Urinary bladder (tissue), 4 donors: ENCODE measurements around the gene PPP1R12A. TPM values are rescaled to one million over a fixed set of nuclear protein-coding genes. Genes with fewer than 3 reads are reported as not detected.
"Not testable (repeated sequence)": the region's sequence is repeated elsewhere in the genome, so short reads cannot be mapped to it uniquely, and the experiment has no call there.

Experiments
- DNase-seq: peaks from one replicate; pipeline ENCODE4 v3.0.0-alpha.2; 2015; ENCODE audit errors: extremely low spot score
- H3K27ac ChIP-seq: one replicate; pipeline ENCODE4 v1.5.1; 2013; ENCODE audit warnings: low read depth, mild to moderate bottlenecking, moderate library complexity
- H3K36me3 ChIP-seq: one replicate; pipeline ENCODE4 v1.6.1; 2013; ENCODE audit warnings: mild to moderate bottlenecking, moderate library complexity; ENCODE audit not compliant: insufficient read depth
- H3K4me1 ChIP-seq: one replicate; pipeline ENCODE4 v1.6.1; 2013; ENCODE audit warnings: mild to moderate bottlenecking, moderate library complexity; ENCODE audit not compliant: insufficient read depth
- H3K4me3 ChIP-seq: one replicate; pipeline ENCODE4 v1.5.1; 2013; ENCODE audit warnings: low read depth, low read length
- WGBS: extraction: QIAGEN DNeasy Blood & Tissue Kit; methylation state at CpG from one replicate; pipeline ENCODE4 v1.1.7; 2013; 5-methylcytosine and 5-hydroxymethylcytosine counted together
- polyA plus RNA-seq: library from polyadenylated mRNA; stranded (reverse); fragments of 200-250 nt; gene quantifications from one replicate; pipeline ENCODE4 v1.2.3, GENCODE V29; 2013
- total RNA-seq: library from RNA; depleted of rRNA; stranded (reverse); fragments of >200 nt; gene quantifications from one replicate; pipeline ENCODE4 v1.2.3, GENCODE V29; 2014
- donor health status: healthy with polysubstance abuse.
- donor health status: healthy.

The PPP1R12A gene
- total and polyA plus RNA-seq, 2 donors = 177 to 668 TPM

DNA sequence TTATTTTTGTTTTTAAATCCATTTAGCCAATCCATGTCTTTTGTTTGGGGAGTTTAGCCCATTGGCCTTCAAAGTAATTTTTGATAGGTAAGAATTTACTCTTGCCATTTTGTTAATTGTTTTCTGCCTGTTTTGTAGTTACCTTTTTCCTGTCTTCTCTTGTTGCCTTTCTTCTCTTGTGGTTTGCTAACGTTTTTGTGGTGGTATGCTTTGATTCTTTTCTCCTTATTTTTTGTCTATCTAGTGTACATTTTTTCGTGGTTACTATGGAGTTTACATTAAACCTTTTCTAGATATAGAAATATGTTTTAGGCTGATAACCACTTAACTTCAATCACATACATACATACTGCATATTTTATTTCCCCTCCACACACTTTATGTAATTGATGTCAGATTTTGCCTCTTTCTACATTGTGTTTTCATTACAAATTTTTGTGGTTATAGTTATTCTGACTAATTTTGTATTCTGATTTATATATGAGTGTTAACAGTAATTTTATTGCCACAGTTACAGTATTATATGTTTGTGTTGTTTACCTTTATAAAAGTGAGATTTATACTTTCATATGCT is 19.2 kb upstream of the PPP1R12A start:
- Histone ChIP-seq H3K36me3 (no peaks in the 10 kb centered on the region), H3K27ac (no peak overlapping the region), H3K4me1 (no peaks in the 10 kb centered on the region), H3K4me3 (no peak overlapping the region)
- DNase-seq = no peak
- 80% methylated on average over 2 of the region's 2 CpGs for WGBS

DNA sequence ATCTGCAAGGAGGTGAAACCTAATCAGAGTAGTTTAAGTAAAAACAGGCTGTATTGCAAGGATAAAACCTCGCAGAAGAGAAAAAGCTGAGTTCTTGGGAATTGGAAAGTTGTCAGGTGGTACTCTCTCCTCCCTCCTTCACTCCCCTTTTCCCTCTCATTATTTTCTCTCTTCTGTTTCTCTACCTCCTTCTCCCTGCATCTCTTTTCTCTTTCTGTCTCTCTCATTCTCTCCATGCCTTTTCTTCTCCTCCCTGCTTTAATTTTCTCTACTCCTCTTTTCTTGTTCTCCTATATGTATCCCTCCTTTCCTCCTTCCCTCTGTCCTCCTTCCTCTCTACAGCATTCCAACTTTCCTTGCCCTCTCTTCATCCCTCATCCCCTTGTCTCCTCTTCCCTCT is 14.2 kb upstream of the PPP1R12A start:
- H3K36me3 ChIP-seq = no peaks in the 10 kb centered on the region
- no peaks in the 10 kb centered on the region for H3K4me1 ChIP-seq
- no peak overlapping the region for H3K4me3 ChIP-seq
- 77% methylated on average over 1 of the region's 1 CpG for WGBS
- no peak overlapping the region for H3K27ac ChIP-seq
- no peak for DNase-seq

DNA sequence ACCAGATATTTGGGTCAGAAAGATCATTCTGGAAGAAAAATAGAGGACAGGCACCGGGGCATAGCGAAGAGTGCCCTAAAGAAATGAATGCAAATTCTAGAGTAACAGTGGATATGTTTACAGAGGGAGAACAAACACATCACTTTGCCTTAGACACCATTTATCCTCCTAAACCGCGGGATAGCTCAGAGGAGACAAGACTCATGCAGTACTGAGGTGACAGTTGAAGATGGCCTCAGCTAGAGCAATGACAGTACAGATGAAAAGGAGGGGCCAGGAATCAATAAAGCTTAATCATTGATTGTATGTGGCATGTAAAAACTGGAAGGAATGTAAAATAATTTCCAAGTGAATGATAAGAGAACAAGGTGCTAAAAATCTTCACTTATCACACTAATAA is 10.5 kb upstream of the PPP1R12A start:
- H3K4me1 ChIP-seq = no peaks in the 10 kb centered on the region
- DNase-seq = no peak
- no peak overlapping the region for H3K4me3 ChIP-seq
- no peak overlapping the region for H3K27ac ChIP-seq
- no peaks in the 10 kb centered on the region for H3K36me3 ChIP-seq
- WGBS = 55% methylated on average over 4 of the region's 4 CpGs

DNA sequence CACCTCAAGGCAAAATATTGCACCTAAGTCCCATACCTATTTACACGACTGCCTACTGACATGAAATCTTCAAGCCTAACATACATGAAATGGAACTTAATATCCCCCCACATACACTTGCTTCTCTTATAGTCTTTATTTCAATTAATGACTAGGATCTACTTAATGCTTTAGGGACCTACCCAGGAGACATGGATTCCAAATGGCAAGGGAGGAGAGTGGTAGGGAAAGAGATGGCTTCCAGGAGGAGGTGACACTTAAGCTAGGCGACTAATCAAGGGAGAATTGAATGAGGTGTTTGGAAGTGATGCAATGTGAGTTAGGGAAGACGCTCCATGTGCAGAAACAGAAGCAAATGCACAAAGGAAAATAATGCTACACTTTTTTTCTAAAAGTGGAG is 9.7 kb upstream of the PPP1R12A start:
- H3K4me3 ChIP-seq = no peak overlapping the region
- WGBS = 84% methylated on average over 3 of the region's 3 CpGs
- H3K27ac ChIP-seq = no peak overlapping the region
- H3K4me1 ChIP-seq = no peaks in the 10 kb centered on the region
- DNase-seq = no peak
- H3K36me3 ChIP-seq = no peaks in the 10 kb centered on the region

DNA sequence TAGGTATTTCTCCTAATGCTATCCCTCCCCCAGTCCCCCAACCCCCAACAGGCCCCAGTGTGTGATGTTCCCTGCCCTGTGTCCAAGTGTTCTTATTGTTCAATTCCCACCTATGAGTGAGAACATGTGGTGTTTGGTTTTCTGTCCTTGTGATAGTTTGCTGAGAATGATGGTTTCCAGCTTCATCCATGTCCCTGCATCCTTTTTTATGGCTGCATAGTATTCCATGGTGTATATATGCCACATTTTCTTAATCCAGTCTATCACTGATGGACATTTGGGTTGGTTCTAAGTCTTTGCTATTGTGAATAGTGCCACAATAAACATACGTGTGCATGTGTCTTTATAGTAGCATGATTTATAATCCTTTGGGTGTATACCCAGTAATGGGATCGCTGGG is 7.9 kb upstream of the PPP1R12A start:
- not testable (repeated sequence) for H3K36me3 ChIP-seq, H3K27ac ChIP-seq, H3K4me1 ChIP-seq, DNase-seq, H3K4me3 ChIP-seq
- 93% methylated on average over 2 of the region's 2 CpGs for WGBS

DNA sequence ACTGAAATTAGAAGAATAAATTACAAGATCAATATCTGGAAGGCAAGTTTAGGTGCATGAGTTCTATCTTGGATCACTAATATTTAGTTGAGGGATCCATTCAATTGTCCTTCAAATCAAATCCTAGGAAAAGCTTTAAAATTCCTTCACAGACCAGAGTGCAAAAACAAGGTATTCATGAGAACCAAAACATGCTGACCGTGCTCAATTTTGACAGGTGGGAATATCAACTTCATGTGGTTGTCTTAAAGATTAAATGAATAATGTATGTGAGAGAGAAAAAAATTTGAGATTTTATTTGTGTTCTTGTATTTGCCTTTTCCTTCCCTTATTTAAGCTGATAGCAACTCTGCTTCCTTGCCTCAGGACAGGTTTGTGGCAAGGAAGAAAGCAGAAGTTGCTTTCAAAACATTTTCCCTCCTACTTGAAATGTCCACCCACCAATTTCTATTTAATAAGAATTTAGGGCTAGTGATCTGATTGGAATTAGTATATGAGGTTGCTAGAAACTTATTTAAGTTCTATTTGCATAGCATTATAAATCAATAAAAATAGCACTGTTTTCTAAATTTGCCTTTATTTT is 4.9 kb upstream of the PPP1R12A start:
- Histone ChIP-seq H3K4me1 (no peaks in the 10 kb centered on the region), H3K36me3 (no peaks in the 10 kb centered on the region), H3K27ac (no peak overlapping the region), H3K4me3 (no peak overlapping the region)
- no peak for DNase-seq
- 84% methylated on average over 1 of the region's 1 CpG for WGBS

DNA sequence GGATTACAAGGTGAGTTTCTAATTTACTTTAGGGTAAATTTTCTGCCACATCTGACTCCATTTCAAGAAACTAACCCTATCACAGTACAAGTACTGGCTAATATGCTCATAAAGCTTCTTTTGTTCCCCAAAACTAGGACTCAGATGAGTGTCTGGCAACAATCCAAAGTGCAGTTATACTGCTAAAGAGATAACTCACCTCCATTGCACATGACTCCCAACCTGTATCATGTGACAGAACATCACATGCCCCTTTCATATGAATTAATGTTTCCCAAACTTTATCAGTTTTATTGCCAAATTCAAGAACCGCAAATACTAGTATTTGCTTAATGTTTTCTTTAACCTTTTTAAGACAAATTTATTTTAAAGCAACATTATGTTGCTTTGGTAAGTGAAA is 3.9 kb upstream of the PPP1R12A start:
- H3K27ac ChIP-seq = no peak overlapping the region
- 94% methylated on average over 1 of the region's 1 CpG for WGBS

DNA sequence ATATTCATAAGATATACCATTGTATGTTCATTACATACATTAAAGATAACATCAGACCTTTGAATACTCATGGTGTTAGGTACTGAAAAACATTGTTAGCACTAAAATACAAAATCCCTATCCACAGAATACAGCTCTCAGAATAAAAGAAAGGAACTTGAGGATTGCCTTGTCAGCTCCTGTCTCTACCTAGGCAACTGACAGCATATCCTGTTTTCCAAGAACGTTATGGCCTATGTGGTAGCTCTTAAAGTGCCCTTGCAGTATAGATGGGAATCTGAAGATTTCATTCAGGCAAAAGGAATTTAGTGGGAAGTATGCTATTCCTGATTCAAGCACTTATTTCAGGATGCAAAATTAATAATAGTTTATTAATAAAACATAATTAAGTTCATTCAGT is 1.8 kb upstream of the PPP1R12A start:
- no peak overlapping the region for H3K27ac ChIP-seq
- WGBS = 1% methylated on average over 1 of the region's 1 CpG
- no peak overlapping the region for H3K4me3 ChIP-seq
- no peak for DNase-seq
- H3K36me3 ChIP-seq = no peaks in the 10 kb centered on the region
- H3K4me1 ChIP-seq = no peaks in the 10 kb centered on the region

More for the DNA sequence above, 3.9 kb upstream of the PPP1R12A start:
- DNase-seq = no peak
- H3K4me1 ChIP-seq = no peaks in the 10 kb centered on the region
- H3K4me3 ChIP-seq = no peak overlapping the region
- H3K36me3 ChIP-seq = no peaks in the 10 kb centered on the region

DNA sequence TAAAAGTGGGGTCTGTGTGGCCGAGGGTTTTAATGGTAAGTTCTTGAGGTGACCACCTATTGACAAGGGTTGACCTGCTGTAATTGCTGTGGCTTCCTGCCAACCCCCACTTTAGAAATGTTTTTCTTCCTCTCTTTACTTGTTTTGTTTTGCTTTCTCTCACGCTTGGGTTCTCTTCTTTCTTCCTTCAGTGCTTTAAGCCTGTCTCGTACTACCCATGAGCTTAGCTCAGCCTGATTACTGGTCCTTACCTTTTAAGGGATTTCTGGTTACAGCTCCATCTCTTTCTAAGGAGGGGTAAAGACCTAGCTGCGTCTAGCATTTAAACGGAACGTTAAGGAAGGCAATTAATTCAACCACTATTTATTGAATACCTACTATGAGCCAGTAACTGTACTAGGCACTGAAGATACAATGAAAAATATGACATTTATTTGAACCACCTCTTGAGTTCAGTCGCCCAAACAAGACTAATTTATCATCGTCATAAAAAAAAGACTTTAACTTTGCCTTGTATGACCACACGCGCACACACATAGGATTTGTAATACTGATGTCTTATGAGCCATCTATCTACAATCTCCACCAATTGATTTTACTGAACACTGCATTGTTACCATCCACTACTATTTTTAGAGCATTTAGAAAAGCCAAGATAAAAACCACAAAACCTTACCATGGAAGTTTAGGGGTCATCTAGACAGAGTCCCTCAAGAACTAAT is 888 bp upstream of the PPP1R12A start:
- WGBS = 7% methylated on average over 10 of the region's 10 CpGs
- peak overlapping the region; percentile 89 for H3K4me3 ChIP-seq
- no peak for DNase-seq
- H3K27ac ChIP-seq = peak overlapping the region; percentile 99
- no peaks in the 10 kb centered on the region for H3K36me3 ChIP-seq
- no peaks in the 10 kb centered on the region for H3K4me1 ChIP-seq

DNA sequence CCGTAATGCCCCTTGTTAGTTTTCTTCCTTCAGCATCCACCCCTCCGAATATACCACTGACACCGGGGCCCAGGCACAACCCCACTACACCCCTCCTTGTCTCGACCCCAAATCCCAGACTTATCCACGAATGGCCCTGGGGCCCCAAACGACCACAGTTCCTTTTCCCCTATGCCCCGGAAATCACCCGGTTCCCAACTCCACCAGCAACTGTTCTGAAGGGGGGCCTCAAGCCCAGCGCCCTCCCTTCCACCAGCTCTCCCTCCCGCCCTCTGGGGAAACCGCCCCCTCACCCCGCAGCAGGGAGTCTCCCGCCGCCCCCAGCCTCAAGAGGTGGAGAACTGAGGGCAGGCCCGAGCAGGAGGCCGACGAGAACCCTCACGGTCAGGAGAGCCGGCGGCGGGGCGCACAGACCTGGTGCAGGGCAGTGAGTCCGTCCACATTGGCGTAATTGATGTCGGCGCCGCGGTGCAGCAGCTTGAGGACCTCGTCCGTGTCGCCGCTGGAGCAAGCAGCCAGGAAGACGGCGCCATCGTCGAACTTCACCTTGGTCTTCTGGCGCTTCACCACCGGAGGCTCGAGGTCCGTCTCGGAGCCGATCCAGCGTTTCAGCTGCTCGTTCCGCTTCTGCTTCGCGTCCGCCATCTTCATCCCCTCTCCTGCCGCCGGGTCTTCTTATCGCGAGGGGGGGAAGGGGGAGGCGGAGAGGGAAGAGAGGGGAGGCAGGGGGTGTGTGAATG is 446 bp downstream of the PPP1R12A start:
- H3K4me3 ChIP-seq = peak overlapping the region; percentile 89
- H3K4me1 ChIP-seq = no peaks in the 10 kb centered on the region
- WGBS = under 1% methylated on average over 53 of the region's 53 CpGs
- H3K27ac ChIP-seq = peak overlapping the region; percentile 95
- DNase-seq = peak; percentile 21
- no peaks in the 10 kb centered on the region for H3K36me3 ChIP-seq

DNA sequence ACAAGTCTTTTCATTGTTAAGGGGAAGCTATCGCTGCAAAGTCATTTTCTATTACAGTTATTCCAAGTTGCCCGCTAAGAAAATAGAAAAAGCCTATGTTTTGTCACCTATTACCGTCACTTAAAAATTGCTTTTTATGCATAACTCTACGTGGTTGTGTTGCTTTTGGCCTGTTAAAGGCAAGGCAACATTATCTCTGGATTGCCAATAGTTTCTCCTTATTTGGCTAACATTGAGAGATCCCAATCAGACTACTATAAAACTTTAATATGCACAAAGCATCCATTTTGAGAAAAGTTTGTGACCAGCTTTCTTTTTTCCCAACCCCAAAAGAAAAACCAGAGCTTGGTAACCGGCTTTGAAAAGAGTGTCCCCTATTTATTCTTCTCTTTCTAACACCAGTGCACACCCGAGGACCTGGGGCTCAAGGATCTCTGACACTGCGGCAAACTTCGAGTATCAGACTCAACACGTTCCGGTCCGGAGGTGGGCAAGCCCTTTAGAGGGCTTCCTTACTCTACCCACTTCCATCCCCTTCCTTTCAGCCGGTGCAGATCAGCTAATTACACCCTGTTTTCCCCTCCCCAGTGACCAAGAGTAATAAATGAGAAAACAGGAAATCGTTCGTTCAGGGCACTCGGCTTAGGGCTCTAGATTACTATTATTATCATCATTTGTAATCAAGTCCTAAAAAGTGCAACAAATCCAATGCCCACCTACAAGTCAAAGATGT is 1.2 kb downstream of the PPP1R12A start:
- no peaks in the 10 kb centered on the region for H3K4me1 ChIP-seq
- no peaks in the 10 kb centered on the region for H3K36me3 ChIP-seq
- under 1% methylated on average over 15 of the region's 15 CpGs for WGBS
- peak overlapping the region; percentile 89 for H3K4me3 ChIP-seq
- peak; percentile 20 for DNase-seq
- H3K27ac ChIP-seq = peak overlapping the region; percentile 95

DNA sequence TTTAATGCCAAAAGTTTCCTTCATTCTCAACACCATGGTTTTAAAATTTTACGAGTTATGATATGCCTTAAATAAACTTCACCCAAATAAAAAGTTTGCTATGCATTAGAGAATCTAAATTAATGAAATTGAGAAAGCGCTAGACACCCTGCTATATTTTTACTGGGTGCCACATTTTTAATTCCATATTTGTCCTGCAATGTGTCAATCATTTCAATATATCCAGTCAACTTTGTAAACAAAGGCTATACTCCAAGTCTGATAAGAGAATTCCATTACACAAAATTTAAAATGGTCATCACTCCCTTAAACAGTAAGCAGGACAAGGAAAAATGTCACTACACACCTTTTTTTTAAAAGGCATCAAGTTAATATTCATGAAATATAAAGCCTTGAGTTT is 1.9 kb downstream of the PPP1R12A start:
- 28% methylated on average over 2 of the region's 2 CpGs for WGBS
- Histone ChIP-seq H3K4me1 (no peaks in the 10 kb centered on the region), H3K4me3 (peak overlapping the region; percentile 89), H3K36me3 (no peaks in the 10 kb centered on the region), H3K27ac (no peak overlapping the region)
- no peak for DNase-seq

DNA sequence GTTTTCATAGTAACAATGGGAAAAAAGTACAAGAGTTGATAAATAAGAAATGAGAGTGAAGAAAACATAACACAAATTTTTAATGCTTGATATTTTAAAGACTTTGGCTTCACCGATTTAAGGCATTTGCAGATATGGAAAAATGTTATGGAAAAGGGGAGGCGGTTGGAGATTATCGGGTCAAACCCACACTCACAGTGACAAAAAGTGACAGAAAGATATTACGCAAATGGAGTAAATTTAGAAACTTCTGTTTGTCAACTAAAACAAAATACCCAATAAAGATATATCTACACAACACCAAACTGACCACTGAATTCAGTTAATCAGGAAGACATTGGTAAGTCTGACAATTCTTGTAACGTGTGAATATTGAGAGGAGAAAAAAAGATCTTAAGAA is 2.5 kb downstream of the PPP1R12A start:
- Histone ChIP-seq H3K4me1 (no peaks in the 10 kb centered on the region), H3K36me3 (no peaks in the 10 kb centered on the region), H3K27ac (no peak overlapping the region), H3K4me3 (no peak overlapping the region)
- WGBS = 14% methylated on average over 5 of the region's 5 CpGs
- no peak for DNase-seq
